ENCODE data around the gene UFD1. TPM values are rescaled to one million over a fixed set of nuclear protein-coding genes. Genes with fewer than 3 reads are reported as not detected.

The UFD1 gene
- polyA plus RNA-seq, 1 of the 3 experiments (the other 2 are of a cell fraction): 111 TPM

DNA sequence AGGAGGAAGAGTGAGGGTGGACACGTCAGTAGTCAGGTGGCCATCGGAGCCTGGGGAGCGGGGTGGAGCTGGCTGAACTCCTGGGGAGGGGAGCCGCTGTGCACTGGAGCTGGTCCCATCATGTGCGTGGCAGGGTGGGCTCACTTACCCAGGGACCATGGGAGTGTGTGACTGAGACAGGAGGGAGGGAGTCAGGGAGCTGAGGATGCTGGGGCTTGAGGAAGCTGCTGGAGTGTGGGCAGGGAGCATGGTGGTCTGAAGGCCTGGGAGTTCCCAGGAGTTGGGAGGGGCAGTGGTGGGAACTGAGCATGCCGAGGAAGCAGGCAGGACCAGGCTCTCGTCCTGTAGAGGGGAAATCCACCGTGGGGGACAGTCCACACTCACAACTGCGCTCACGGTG lies 27.2 kb upstream of the UFD1 start:
- WGBS (ENCODE audit: low lambda C conversion rate): 79% methylated on average over 10 of the region's 10 CpGs
- TF ChIP-seq, protein P1, sequence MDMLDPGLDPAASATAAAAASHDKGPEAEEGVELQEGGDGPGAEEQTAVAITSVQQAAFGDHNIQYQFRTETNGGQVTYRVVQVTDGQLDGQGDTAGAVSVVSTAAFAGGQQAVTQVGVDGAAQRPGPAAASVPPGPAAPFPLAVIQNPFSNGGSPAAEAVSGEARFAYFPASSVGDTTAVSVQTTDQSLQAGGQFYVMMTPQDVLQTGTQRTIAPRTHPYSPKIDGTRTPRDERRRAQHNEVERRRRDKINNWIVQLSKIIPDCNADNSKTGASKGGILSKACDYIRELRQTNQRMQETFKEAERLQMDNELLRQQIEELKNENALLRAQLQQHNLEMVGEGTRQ (IDR thresholded peaks at IDR 0.05; ENCODE audit: borderline replicate concordance, low read depth, low read length): no peak
- no peak for TF ChIP-seq FOXJ3 (CRISPR knock-in tag; IDR thresholded peaks at IDR 0.05)
- no peak for TF ChIP-seq RAD21 (IDR thresholded peaks at IDR 0.05; ENCODE audit: low read length)
- no peak for TF ChIP-seq POLR2AphosphoS5 (IDR thresholded peaks at IDR 0.05; ENCODE audit: low read depth, low read length)
- no peak for TF ChIP-seq JUND (IDR thresholded peaks at IDR 0.05)
- no peak for TF ChIP-seq NRF1 (IDR thresholded peaks at IDR 0.05; ENCODE audit: low read depth, low read length)
- TF ChIP-seq NFIC (IDR thresholded peaks at IDR 0.05; ENCODE audit: borderline replicate concordance): no peak
- no peak for TF ChIP-seq GATA2 (CRISPR knock-in tag; IDR thresholded peaks at IDR 0.05)
- TF ChIP-seq, protein P2, sequence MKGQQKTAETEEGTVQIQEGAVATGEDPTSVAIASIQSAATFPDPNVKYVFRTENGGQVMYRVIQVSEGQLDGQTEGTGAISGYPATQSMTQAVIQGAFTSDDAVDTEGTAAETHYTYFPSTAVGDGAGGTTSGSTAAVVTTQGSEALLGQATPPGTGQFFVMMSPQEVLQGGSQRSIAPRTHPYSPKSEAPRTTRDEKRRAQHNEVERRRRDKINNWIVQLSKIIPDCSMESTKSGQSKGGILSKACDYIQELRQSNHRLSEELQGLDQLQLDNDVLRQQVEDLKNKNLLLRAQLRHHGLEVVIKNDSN (IDR thresholded peaks at IDR 0.05; ENCODE audit: borderline replicate concordance, low read depth): no peak
- TF ChIP-seq, protein P3, sequence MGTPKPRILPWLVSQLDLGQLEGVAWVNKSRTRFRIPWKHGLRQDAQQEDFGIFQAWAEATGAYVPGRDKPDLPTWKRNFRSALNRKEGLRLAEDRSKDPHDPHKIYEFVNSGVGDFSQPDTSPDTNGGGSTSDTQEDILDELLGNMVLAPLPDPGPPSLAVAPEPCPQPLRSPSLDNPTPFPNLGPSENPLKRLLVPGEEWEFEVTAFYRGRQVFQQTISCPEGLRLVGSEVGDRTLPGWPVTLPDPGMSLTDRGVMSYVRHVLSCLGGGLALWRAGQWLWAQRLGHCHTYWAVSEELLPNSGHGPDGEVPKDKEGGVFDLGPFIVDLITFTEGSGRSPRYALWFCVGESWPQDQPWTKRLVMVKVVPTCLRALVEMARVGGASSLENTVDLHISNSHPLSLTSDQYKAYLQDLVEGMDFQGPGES (IDR thresholded peaks at IDR 0.05; ENCODE audit: low read depth, low read length): no peak
- no peak for TF ChIP-seq EZH2phosphoT487 (IDR thresholded peaks at IDR 0.05; ENCODE audit: borderline replicate concordance, low read depth)
- no peak for TF ChIP-seq RFX5 (IDR thresholded peaks at IDR 0.05; ENCODE audit: low read length)
- H2AFZ ChIP-seq (ENCODE audit: low read depth): no peak overlapping the region

GRCh38 chr22:19505735-19506126 lies 26.7 kb upstream of the UFD1 start:
- no peaks in the 10 kb centered on the region for H3K36me3 ChIP-seq (replicated peaks in 1 of 2; ENCODE audit: control insufficient read depth in 1 of 2, insufficient read depth in 2 of 2, low read length in 1 of 2)
- POLR2A ChIA-PET: no interaction called here
- H3K9me3 ChIP-seq: no peaks in the 10 kb centered on the region
- no peak overlapping the region for H3K4me2 ChIP-seq
- H3K9ac ChIP-seq: no peak overlapping the region
- CTCF ChIA-PET: interaction anchor here (0.8 to 1.9 kb wide), 2 partner anchors 16 to 206 kb away, joined by 3 to 4 read pairs; no protein-coding TSS in a partner anchor
- no peaks in the 10 kb centered on the region for H3K4me1 ChIP-seq (ENCODE audit: control insufficient read depth in 1 of 2, insufficient read depth in 2 of 2, low read depth in 1 of 2, low read length in 1 of 2)
- H3K27ac ChIP-seq (ENCODE audit: low read depth in 2 of 2, low read length in 1 of 2): no peak overlapping the region
- no peak for DNase-seq
- 100% methylated on average over 5 of the region's 5 CpGs for WGBS (ENCODE audit: low lambda C conversion rate)
- H4K20me1 ChIP-seq (ENCODE audit: insufficient read depth): no peaks in the 10 kb centered on the region
- H3F3A ChIP-seq (replicated peaks; ENCODE audit: insufficient read depth): no peaks in the 10 kb centered on the region
- no peaks in the 10 kb centered on the region for H3K79me2 ChIP-seq (ENCODE audit: insufficient read depth)
- no peaks in the 10 kb centered on the region for H3K27me3 ChIP-seq (ENCODE audit: insufficient read depth)
- no peak overlapping the region for H2AFZ ChIP-seq (ENCODE audit: low read depth)
- H3K9me2 ChIP-seq: no peaks in the 10 kb centered on the region
- no peak overlapping the region for H3K4me3 ChIP-seq (ENCODE audit: low read depth in 2 of 2, low read length in 1 of 2)
- TF ChIP-seq SIN3A (IDR thresholded peaks at IDR 0.05; ENCODE audit: borderline replicate concordance, low read depth, low read length) (no peak), ZBTB33 (IDR thresholded peaks at IDR 0.05; ENCODE audit: borderline replicate concordance, low read depth) (no peak), ELF1 (IDR thresholded peaks at IDR 0.05) (no peak), RXRA (IDR thresholded peaks at IDR 0.05; ENCODE audit: borderline replicate concordance, low read depth) (no peak), MEF2A (IDR thresholded peaks at IDR 0.05; ENCODE audit: borderline replicate concordance, low read depth) (no peak), FOSL2 (IDR thresholded peaks at IDR 0.05; ENCODE audit: borderline replicate concordance, low read depth) (no peak), GATA2 (CRISPR knock-in tag; IDR thresholded peaks at IDR 0.05) (no peak), FOXJ3 (CRISPR knock-in tag; IDR thresholded peaks at IDR 0.05) (no peak), MAX (IDR thresholded peaks at IDR 0.05; ENCODE audit: low read depth) (no peak), YY1 (IDR thresholded peaks at IDR 0.05; ENCODE audit: low read depth) (no peak), RCOR1 (IDR thresholded peaks at IDR 0.05; ENCODE audit: low read length) (no peak), GABPA (IDR thresholded peaks at IDR 0.05; ENCODE audit: low read depth) (no peak)
- TF ChIP-seq, protein P4, sequence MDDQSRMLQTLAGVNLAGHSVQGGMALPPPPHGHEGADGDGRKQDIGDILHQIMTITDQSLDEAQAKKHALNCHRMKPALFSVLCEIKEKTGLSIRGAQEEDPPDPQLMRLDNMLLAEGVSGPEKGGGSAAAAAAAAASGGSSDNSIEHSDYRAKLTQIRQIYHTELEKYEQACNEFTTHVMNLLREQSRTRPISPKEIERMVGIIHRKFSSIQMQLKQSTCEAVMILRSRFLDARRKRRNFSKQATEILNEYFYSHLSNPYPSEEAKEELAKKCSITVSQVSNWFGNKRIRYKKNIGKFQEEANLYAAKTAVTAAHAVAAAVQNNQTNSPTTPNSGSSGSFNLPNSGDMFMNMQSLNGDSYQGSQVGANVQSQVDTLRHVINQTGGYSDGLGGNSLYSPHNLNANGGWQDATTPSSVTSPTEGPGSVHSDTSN (IDR thresholded peaks at IDR 0.05): no peak
- TF ChIP-seq, protein P2 (IDR thresholded peaks at IDR 0.05; ENCODE audit: borderline replicate concordance, low read depth): no peak

More for the DNA sequence above, 27.2 kb upstream of the UFD1 start:
- H3K9me3 ChIP-seq: no peaks in the 10 kb centered on the region
- H3K4me2 ChIP-seq: no peak overlapping the region
- H3K4me1 ChIP-seq (ENCODE audit: control insufficient read depth in 1 of 2, insufficient read depth in 2 of 2, low read depth in 1 of 2, low read length in 1 of 2): no peaks in the 10 kb centered on the region
- no peaks in the 10 kb centered on the region for H3K79me2 ChIP-seq (ENCODE audit: insufficient read depth)
- ChIA-PET CTCF (interaction anchor here (0.8 kb wide), 1 partner anchor 206 kb away, joined by 3 read pairs; no protein-coding TSS in a partner anchor), POLR2A (no interaction called here)
- H3K4me3 ChIP-seq (ENCODE audit: low read depth in 2 of 2, low read length in 1 of 2): no peak overlapping the region
- H3K27me3 ChIP-seq (ENCODE audit: insufficient read depth): no peaks in the 10 kb centered on the region
- H4K20me1 ChIP-seq (ENCODE audit: insufficient read depth): no peaks in the 10 kb centered on the region
- no peak for DNase-seq
- no peaks in the 10 kb centered on the region for H3K9me2 ChIP-seq
- H3K27ac ChIP-seq (ENCODE audit: low read depth in 2 of 2, low read length in 1 of 2): no peak overlapping the region
- no peaks in the 10 kb centered on the region for H3F3A ChIP-seq (replicated peaks; ENCODE audit: insufficient read depth)
- H3K36me3 ChIP-seq (replicated peaks in 1 of 2; ENCODE audit: control insufficient read depth in 1 of 2, insufficient read depth in 2 of 2, low read length in 1 of 2): no peaks in the 10 kb centered on the region
- H3K9ac ChIP-seq: no peak overlapping the region

Measured in SK-N-SH (cell line).